ACHN (cell line): ENCODE measurements around the gene DROSHA.

Experiments used
- DNase-seq: peaks from one replicate; pipeline ENCODE4 v3.0.0-alpha.2; 2015
- in situ Hi-C: cut with HindIII; loops from 2 replicates; pipeline ENCODE4 v1.10.0; 2017; ENCODE audit warnings: low sequenced_read_pairs, low pct_ligation_motif_present, low pct_unique_long_range_greater_than_20kb

Gene DROSHA

GRCh38 chr5:31442058-31442745, 89.7 kb downstream of the DROSHA start:
- no peak for DNase-seq

GRCh38 chr5:31436851-31437250, 95.0 kb downstream of the DROSHA start:
- in situ Hi-C loops = no loop called here
- no peak for DNase-seq

More at GRCh38 chr5:31442058-31442745, 89.7 kb downstream of the DROSHA start:
- in situ Hi-C loops = no loop called here

- DNase-seq = no peak
- in situ Hi-C loops = no loop called here
Observed at GRCh38 chr5:31435730-31436129, 96.2 kb downstream of the DROSHA start.

- in situ Hi-C loops = no loop called here
- no peak for DNase-seq
Observed at GRCh38 chr5:31434898-31435297, 97.0 kb downstream of the DROSHA start.

- DNase-seq = no peak
- in situ Hi-C loops = no loop called here
Observed at GRCh38 chr5:31433229-31433628, 98.7 kb downstream of the DROSHA start.

- in situ Hi-C loops = no loop called here
- no peak for DNase-seq
Observed at GRCh38 chr5:31427724-31428309, 104.1 kb downstream of the DROSHA start.

GRCh38 chr5:31427013-31427723, 104.7 kb downstream of the DROSHA start:
- in situ Hi-C loops = no loop called here
- DNase-seq = no peak

- DNase-seq = no peak
- in situ Hi-C loops = no loop called here
Observed at GRCh38 chr5:31421806-31422586, 109.9 kb downstream of the DROSHA start.

- in situ Hi-C loops = no loop called here
- no peak for DNase-seq
Observed at GRCh38 chr5:31417512-31417911, 114.4 kb downstream of the DROSHA start.

- no peak for DNase-seq
- in situ Hi-C loops = no loop called here
Observed at GRCh38 chr5:31416547-31416946, 115.3 kb downstream of the DROSHA start.

- DNase-seq = no peak
- in situ Hi-C loops = no loop called here
Observed at GRCh38 chr5:31415960-31416359, 115.9 kb downstream of the DROSHA start.

- no peak for DNase-seq
- in situ Hi-C loops = no loop called here
Observed at GRCh38 chr5:31415009-31415923, 116.6 kb downstream of the DROSHA start.

GRCh38 chr5:31413030-31413812, 118.7 kb downstream of the DROSHA start:
- DNase-seq = no peak
- in situ Hi-C loops = no loop called here

GRCh38 chr5:31412324-31412723, 119.6 kb downstream of the DROSHA start:
- DNase-seq = no peak

GRCh38 chr5:31410089-31410488, 121.8 kb downstream of the DROSHA start:
- no peak for DNase-seq
- in situ Hi-C loops = no loop called here

More at GRCh38 chr5:31412324-31412723, 119.6 kb downstream of the DROSHA start:
- in situ Hi-C loops = no loop called here

GRCh38 chr5:31408814-31409213, 123.1 kb downstream of the DROSHA start:
- peak; percentile 6 for DNase-seq

GRCh38 chr5:31407921-31408693, 123.8 kb downstream of the DROSHA start:
- no peak for DNase-seq
- in situ Hi-C loops = no loop called here

More at GRCh38 chr5:31408814-31409213, 123.1 kb downstream of the DROSHA start:
- in situ Hi-C loops = no loop called here
